Measurements from ENCODE around the gene ANKLE1.

Gene ANKLE1

DNA sequence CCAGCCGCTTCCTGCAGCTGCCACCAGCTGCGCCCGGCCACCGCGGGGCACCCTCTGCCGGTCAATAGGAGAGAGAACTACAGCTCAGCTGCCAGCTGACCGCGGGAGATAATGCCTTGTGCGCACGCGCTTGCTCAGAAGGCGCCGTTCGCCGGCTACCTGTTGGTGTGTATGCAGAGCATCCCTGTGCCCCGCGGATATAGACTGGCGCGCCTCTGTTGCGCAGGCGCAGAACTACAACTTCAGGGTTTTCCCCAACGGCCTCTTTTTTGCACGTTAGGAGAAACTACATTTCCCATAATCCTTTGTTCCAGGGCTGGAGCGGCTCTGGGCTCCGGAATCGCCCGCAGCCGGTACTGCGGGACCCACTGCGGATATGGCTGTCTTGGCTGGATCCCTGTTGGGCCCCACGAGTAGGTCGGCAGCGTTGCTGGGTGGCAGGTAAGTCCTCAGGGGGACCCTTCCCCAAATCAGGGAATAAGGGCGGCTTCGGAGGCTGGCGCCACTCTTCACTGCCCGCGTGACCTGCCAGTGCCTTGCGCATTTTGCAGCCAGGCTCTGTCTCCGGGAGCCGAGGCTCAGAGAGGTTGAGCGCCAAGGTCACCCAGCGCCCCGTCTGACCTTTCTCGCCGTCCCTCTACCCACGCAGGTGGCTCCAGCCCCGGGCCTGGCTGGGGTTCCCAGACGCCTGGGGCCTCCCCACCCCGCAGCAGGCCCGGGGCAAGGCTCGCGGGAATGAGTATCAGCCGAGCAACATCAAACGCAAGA lies 24.0 kb downstream of the ANKLE1 start, which contains the start of gene MRPL34 (continued):
- TF ChIP-seq, protein P1, sequence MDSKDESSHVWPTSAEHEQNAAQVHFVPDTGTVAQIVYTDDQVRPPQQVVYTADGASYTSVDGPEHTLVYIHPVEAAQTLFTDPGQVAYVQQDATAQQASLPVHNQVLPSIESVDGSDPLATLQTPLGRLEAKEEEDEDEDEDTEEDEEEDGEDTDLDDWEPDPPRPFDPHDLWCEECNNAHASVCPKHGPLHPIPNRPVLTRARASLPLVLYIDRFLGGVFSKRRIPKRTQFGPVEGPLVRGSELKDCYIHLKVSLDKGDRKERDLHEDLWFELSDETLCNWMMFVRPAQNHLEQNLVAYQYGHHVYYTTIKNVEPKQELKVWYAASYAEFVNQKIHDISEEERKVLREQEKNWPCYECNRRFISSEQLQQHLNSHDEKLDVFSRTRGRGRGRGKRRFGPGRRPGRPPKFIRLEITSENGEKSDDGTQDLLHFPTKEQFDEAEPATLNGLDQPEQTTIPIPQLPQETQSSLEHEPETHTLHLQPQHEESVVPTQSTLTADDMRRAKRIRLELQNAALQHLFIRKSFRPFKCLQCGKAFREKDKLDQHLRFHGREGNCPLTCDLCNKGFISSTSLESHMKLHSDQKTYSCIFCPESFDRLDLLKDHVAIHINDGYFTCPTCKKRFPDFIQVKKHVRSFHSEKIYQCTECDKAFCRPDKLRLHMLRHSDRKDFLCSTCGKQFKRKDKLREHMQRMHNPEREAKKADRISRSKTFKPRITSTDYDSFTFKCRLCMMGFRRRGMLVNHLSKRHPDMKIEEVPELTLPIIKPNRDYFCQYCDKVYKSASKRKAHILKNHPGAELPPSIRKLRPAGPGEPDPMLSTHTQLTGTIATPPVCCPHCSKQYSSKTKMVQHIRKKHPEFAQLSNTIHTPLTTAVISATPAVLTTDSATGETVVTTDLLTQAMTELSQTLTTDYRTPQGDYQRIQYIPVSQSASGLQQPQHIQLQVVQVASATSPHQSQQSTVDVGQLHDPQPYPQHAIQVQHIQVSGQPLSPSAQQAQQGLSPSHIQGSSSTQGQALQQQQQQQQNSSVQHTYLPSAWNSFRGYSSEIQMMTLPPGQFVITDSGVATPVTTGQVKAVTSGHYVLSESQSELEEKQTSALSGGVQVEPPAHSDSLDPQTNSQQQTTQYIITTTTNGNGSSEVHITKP (tag by site-specific recombination; IDR thresholded peaks at IDR 0.05): peak; percentile 83
- TF ChIP-seq, protein P2, sequence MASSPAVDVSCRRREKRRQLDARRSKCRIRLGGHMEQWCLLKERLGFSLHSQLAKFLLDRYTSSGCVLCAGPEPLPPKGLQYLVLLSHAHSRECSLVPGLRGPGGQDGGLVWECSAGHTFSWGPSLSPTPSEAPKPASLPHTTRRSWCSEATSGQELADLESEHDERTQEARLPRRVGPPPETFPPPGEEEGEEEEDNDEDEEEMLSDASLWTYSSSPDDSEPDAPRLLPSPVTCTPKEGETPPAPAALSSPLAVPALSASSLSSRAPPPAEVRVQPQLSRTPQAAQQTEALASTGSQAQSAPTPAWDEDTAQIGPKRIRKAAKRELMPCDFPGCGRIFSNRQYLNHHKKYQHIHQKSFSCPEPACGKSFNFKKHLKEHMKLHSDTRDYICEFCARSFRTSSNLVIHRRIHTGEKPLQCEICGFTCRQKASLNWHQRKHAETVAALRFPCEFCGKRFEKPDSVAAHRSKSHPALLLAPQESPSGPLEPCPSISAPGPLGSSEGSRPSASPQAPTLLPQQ (tag by site-specific recombination; IDR thresholded peaks at IDR 0.05): peak; percentile 99
- TF ChIP-seq ZNF341 (tag by site-specific recombination; IDR thresholded peaks at IDR 0.05; ENCODE audit: low read depth) (peak; percentile 53), ZNF473 (tag by site-specific recombination; IDR thresholded peaks at IDR 0.05) (no peak), ZNF394 (tag by site-specific recombination; IDR thresholded peaks at IDR 0.05; ENCODE audit: borderline replicate concordance) (no peak; the same call in 1 of the 2 replicates), ZNF843 (tag by site-specific recombination; IDR thresholded peaks at IDR 0.05) (peak; percentile 82; the same call in 1 of the 2 replicates), ZEB2 (tag by site-specific recombination; IDR thresholded peaks at IDR 0.05) (peak; percentile 99), ZNF610 (tag by site-specific recombination; IDR thresholded peaks at IDR 0.05; ENCODE audit: borderline replicate concordance) (peak; percentile 34; the same call in 1 of the 2 replicates), KLF1 (tag by site-specific recombination; IDR thresholded peaks at IDR 0.05) (0 out of 2 replicates have a peak, but pooled peaks have one; percentile 54), ZNF510 (tag by site-specific recombination; IDR thresholded peaks at IDR 0.05; ENCODE audit: insufficient replicate concordance) (no peak), ZFP69B (tag by site-specific recombination; IDR thresholded peaks at IDR 0.05) (peak; percentile 99), MEIS1 (CRISPR knock-in tag; IDR thresholded peaks at IDR 0.05; ENCODE audit: borderline replicate concordance) (no peak), ZNF2 (tag by site-specific recombination; IDR thresholded peaks at IDR 0.05) (0 out of 2 replicates have a peak, but pooled peaks have one; percentile 52), FEZF1 (tag by site-specific recombination; IDR thresholded peaks at IDR 0.05) (peak; percentile 87), ZNF544 (tag by site-specific recombination; IDR thresholded peaks at IDR 0.05) (no peak), ZNF248 (tag by site-specific recombination; IDR thresholded peaks at IDR 0.05) (no peak), ZNF133 (tag by site-specific recombination; IDR thresholded peaks at IDR 0.05) (no peak), ZNF629 (tag by site-specific recombination; IDR thresholded peaks at IDR 0.05) (peak; percentile 61; the same call in 1 of the 2 replicates), OSR2 (tag by site-specific recombination; IDR thresholded peaks at IDR 0.05) (peak; percentile 88), ZNF274 (IDR thresholded peaks at IDR 0.05; ENCODE audit: low read length) (no peak), ZNF274 (tag by site-specific recombination; IDR thresholded peaks at IDR 0.05; ENCODE audit: borderline replicate concordance) (no peak), SP3 (tag by site-specific recombination; IDR thresholded peaks at IDR 0.05) (peak; percentile 64)
- TF ChIP-seq, protein P3, sequence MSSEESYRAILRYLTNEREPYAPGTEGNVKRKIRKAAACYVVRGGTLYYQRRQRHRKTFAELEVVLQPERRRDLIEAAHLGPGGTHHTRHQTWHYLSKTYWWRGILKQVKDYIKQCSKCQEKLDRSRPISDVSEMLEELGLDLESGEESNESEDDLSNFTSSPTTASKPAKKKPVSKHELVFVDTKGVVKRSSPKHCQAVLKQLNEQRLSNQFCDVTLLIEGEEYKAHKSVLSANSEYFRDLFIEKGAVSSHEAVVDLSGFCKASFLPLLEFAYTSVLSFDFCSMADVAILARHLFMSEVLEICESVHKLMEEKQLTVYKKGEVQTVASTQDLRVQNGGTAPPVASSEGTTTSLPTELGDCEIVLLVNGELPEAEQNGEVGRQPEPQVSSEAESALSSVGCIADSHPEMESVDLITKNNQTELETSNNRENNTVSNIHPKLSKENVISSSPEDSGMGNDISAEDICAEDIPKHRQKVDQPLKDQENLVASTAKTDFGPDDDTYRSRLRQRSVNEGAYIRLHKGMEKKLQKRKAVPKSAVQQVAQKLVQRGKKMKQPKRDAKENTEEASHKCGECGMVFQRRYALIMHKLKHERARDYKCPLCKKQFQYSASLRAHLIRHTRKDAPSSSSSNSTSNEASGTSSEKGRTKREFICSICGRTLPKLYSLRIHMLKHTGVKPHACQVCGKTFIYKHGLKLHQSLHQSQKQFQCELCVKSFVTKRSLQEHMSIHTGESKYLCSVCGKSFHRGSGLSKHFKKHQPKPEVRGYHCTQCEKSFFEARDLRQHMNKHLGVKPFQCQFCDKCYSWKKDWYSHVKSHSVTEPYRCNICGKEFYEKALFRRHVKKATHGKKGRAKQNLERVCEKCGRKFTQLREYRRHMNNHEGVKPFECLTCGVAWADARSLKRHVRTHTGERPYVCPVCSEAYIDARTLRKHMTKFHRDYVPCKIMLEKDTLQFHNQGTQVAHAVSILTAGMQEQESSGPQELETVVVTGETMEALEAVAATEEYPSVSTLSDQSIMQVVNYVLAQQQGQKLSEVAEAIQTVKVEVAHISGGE (tag by site-specific recombination; conservative IDR thresholded peaks at IDR 0.05; ENCODE audit: low read depth): peak; percentile 56
- TF ChIP-seq, protein P4, sequence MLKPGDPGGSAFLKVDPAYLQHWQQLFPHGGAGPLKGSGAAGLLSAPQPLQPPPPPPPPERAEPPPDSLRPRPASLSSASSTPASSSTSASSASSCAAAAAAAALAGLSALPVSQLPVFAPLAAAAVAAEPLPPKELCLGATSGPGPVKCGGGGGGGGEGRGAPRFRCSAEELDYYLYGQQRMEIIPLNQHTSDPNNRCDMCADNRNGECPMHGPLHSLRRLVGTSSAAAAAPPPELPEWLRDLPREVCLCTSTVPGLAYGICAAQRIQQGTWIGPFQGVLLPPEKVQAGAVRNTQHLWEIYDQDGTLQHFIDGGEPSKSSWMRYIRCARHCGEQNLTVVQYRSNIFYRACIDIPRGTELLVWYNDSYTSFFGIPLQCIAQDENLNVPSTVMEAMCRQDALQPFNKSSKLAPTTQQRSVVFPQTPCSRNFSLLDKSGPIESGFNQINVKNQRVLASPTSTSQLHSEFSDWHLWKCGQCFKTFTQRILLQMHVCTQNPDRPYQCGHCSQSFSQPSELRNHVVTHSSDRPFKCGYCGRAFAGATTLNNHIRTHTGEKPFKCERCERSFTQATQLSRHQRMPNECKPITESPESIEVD (tag by site-specific recombination; IDR thresholded peaks at IDR 0.05): no peak
- TF ChIP-seq, protein P5, sequence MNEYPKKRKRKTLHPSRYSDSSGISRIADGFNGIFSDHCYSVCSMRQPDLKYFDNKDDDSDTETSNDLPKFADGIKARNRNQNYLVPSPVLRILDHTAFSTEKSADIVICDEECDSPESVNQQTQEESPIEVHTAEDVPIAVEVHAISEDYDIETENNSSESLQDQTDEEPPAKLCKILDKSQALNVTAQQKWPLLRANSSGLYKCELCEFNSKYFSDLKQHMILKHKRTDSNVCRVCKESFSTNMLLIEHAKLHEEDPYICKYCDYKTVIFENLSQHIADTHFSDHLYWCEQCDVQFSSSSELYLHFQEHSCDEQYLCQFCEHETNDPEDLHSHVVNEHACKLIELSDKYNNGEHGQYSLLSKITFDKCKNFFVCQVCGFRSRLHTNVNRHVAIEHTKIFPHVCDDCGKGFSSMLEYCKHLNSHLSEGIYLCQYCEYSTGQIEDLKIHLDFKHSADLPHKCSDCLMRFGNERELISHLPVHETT (tag by site-specific recombination; IDR thresholded peaks at IDR 0.05): 0 out of 2 replicates have a peak, but pooled peaks have one; percentile 12
- TF ChIP-seq, protein P6, sequence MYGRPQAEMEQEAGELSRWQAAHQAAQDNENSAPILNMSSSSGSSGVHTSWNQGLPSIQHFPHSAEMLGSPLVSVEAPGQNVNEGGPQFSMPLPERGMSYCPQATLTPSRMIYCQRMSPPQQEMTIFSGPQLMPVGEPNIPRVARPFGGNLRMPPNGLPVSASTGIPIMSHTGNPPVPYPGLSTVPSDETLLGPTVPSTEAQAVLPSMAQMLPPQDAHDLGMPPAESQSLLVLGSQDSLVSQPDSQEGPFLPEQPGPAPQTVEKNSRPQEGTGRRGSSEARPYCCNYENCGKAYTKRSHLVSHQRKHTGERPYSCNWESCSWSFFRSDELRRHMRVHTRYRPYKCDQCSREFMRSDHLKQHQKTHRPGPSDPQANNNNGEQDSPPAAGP (tag by site-specific recombination; IDR thresholded peaks at IDR 0.05): 0 out of 2 replicates have a peak, but pooled peaks have one; percentile 25

Data from HEK293 (cell line).